OCI-LY3 (cell line): ENCODE data around the gene TMEM184B.

Experiments
- H2AFZ ChIP-seq: fragments of 200-600, 300-600 bp; shearing (Covaris generic); 2 replicates; pipeline ENCODE4 v1.6.0; 2014; ENCODE audit warnings: antibody characterized with exemption, low read depth, low read length
- H3K27ac ChIP-seq: fragments of 200-600, 300-600 bp; sonication (generic); 2 replicates; pipeline ENCODE4 v1.5.1; 2014; ENCODE audit warnings: mild to moderate bottlenecking, low read length, moderate library complexity, mixed read lengths
- H3K27me3 ChIP-seq: fragments of 200-600, 300-600 bp; sonication (generic); 2 replicates; pipeline ENCODE4 v1.6.1; 2014; ENCODE audit warnings: low read depth, low read length, mixed read lengths
- H3K36me3 ChIP-seq: fragments of 200-600, 300-600 bp; sonication (generic); replicated peaks from 2 replicates; pipeline ENCODE3; 2014; ENCODE audit warnings: low read depth, low read length, mixed read lengths
- H3K4me1 ChIP-seq: fragments of 300-600, 200-600 bp; sonication (generic); 2 replicates; pipeline ENCODE4 v1.6.1; 2014; ENCODE audit warnings: low read length, mixed read lengths
- H3K4me2 ChIP-seq: fragments of 200-600, 300-600 bp; sonication (generic); 2 replicates; pipeline ENCODE4 v1.6.1; 2014; ENCODE audit warnings: low read length, mixed read lengths
- H3K4me3 ChIP-seq: fragments of 300-600, 200-600 bp; sonication (generic); 2 replicates; pipeline ENCODE4 v1.5.1; 2014; ENCODE audit warnings: antibody characterized with exemption, mild to moderate bottlenecking, low read length, moderate library complexity
- H3K79me2 ChIP-seq: fragments of 300-600, 200-600 bp; shearing (Covaris generic); 2 replicates; pipeline ENCODE4 v1.6.1; 2014; ENCODE audit warnings: mild to moderate bottlenecking, low read length, mixed read lengths
- H3K9ac ChIP-seq: fragments of 300-600, 200-600 bp; shearing (Covaris generic); 2 replicates; pipeline ENCODE4 v1.6.0; 2014; ENCODE audit warnings: mild to moderate bottlenecking, low read length, moderate library complexity
- H3K9me3 ChIP-seq: fragments of 200-600, 300-600 bp; shearing (Covaris generic); 2 replicates; pipeline ENCODE4 v1.6.1; 2014; ENCODE audit warnings: low read length, mixed read lengths; ENCODE audit not compliant: insufficient read depth
- H4K20me1 ChIP-seq: fragments of 200-600, 300-600 bp; sonication (generic); 2 replicates; pipeline ENCODE4 v1.6.1; 2016; ENCODE audit warnings: low read length, mixed read lengths; ENCODE audit not compliant: insufficient read depth
- CTCF ChIP-seq: fragments of 200-600, 300-600 bp; sonication (generic); IDR thresholded peaks from 2 replicates; pipeline ENCODE4 v1.5.1; 2014; ENCODE audit warnings: antibody characterized with exemption, low read length, low read depth
- EZH2phosphoT487 ChIP-seq: fragments of 200-600 bp; shearing (Covaris generic); IDR thresholded peaks from 2 replicates; pipeline ENCODE4 v1.6.1; 2018; ENCODE audit warnings: antibody characterized with exemption, mixed run types, low read depth

The TMEM184B gene

DNA sequence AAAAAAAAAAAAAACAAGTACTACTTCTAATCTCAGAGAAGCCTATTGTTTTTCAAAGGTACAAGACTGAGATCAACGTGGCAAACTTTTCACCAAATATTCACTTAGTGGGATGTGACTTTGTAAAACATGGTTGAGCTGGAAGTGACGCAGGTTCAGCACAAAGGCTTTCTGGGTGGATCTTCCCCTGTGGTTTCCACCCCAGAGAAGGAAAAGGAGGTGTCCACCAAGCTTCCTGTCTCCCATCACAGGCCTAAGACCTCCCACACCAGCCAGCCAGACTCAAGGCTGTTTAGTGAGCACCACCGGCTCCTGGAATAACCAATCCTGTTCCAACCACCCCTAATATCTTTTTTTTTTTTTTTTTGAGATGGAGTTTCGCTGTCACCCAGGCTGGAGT, 5.7 kb downstream of the TMEM184B start:
- H3K4me2 ChIP-seq, result no peak overlapping the region
- no peak overlapping the region for H3K9ac ChIP-seq
- no peaks in the 10 kb centered on the region for H3K27me3 ChIP-seq
- peaks cover 73% of the 10 kb centered on the region for H3K36me3 ChIP-seq
- no peak overlapping the region for H3K4me3 ChIP-seq
- peaks cover 89% of the 10 kb centered on the region for H4K20me1 ChIP-seq
- peaks cover 100% of the 10 kb centered on the region for H3K79me2 ChIP-seq
- H3K27ac ChIP-seq, result no peak overlapping the region
- H3K4me1 ChIP-seq, result peaks cover 38% of the 10 kb centered on the region
- TF ChIP-seq EZH2phosphoT487 (no peak), CTCF (no peak)
- H3K9me3 ChIP-seq, result no peaks in the 10 kb centered on the region
- no peak overlapping the region for H2AFZ ChIP-seq

DNA sequence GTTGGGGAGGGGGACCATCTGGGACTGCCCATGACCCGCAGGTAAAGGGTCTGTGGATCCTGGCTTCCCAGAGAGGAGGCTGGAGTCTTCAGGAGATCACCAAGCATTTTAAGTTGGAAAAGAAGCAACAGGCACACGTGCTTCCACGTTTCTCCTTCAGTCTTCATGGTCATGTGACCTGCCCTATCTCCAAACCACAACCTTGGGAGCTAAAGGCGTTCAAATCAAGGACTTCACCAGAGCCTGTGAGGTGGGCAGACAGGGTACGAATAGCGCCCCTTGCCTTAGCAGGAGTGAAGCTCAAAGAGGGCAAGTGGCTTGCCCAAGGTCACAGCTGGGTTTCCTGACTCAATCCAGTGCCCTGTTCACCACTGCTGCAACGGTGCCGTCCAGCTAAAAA, 6.7 kb downstream of the TMEM184B start:
- H4K20me1 ChIP-seq, result peaks cover 89% of the 10 kb centered on the region
- peaks cover 100% of the 10 kb centered on the region for H3K79me2 ChIP-seq

GRCh38 chr22:38264322-38264843, 8.4 kb downstream of the TMEM184B start:
- TF ChIP-seq EZH2phosphoT487, result no peak
- TF ChIP-seq CTCF, result no peak
- no peaks in the 10 kb centered on the region for H3K9me3 ChIP-seq

More for the DNA sequence above, 6.7 kb downstream of the TMEM184B start:
- Histone ChIP-seq H3K4me2 (no peak overlapping the region), H2AFZ (no peak overlapping the region), H3K9ac (no peak overlapping the region), H3K27me3 (no peaks in the 10 kb centered on the region), H3K9me3 (no peaks in the 10 kb centered on the region), H3K36me3 (peaks cover 63% of the 10 kb centered on the region), H3K4me3 (no peak overlapping the region), H3K27ac (no peak overlapping the region), H3K4me1 (peaks cover 40% of the 10 kb centered on the region)
- no peak for TF ChIP-seq CTCF
- TF ChIP-seq EZH2phosphoT487, result no peak

DNA sequence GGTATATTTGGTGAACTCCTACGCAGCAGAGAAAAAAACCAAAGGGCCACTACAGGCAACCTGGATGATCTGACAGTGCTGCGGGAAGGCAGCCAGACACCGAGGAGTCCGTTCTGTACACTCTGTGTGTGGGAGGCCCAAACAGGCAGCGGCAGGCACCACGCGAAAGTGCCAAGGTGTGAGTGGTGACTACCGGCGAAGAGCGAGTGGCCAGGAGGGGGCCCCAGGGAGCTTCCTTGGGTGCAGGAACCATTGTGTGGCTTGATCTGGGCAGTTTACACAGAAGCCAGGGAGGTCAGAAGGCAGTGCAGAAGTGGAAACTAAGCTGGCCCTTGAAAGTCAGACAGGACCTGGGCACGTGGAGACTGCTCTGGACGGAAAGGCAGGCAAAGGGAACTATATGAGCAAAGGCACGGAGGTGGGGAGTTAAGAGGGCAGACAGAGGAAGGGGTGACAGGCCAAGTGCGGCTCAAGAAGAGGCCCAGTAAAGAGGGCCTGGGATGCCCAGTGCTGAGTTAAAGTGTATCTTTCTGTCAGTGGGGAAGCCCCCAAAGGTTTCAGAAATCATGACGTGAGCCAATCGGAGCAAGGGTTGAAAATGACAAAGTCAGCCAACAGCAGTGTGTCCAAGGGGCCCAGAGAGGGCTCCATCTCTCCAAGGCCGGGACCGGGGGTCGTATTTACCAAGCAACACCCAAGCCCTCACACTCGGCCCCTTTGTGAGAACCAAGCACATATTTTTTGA, 10.6 kb downstream of the TMEM184B start:
- H3K9ac ChIP-seq, result peak overlapping the region; percentile 72

More at GRCh38 chr22:38264322-38264843, 8.4 kb downstream of the TMEM184B start:
- Histone ChIP-seq H3K79me2 (peaks cover 95% of the 10 kb centered on the region), H3K4me3 (no peak overlapping the region), H3K9ac (no peak overlapping the region), H3K27ac (no peak overlapping the region), H3K4me1 (peaks cover 44% of the 10 kb centered on the region), H4K20me1 (peaks cover 75% of the 10 kb centered on the region), H3K27me3 (no peaks in the 10 kb centered on the region), H3K36me3 (peaks cover 48% of the 10 kb centered on the region), H3K4me2 (no peak overlapping the region), H2AFZ (no peak overlapping the region)

More for the DNA sequence above, 10.6 kb downstream of the TMEM184B start:
- peaks cover 57% of the 10 kb centered on the region for H3K4me1 ChIP-seq
- TF ChIP-seq EZH2phosphoT487 (no peak), CTCF (peak; percentile 78)
- peaks cover 95% of the 10 kb centered on the region for H3K79me2 ChIP-seq
- no peaks in the 10 kb centered on the region for H3K9me3 ChIP-seq
- H3K36me3 ChIP-seq, result peaks cover 49% of the 10 kb centered on the region
- peak overlapping the region; percentile 90 for H3K27ac ChIP-seq
- H3K4me2 ChIP-seq, result peak overlapping the region; percentile 69
- H3K4me3 ChIP-seq, result peak overlapping the region; percentile 64
- H2AFZ ChIP-seq, result no peak overlapping the region
- H3K27me3 ChIP-seq, result no peaks in the 10 kb centered on the region
- H4K20me1 ChIP-seq, result peaks cover 75% of the 10 kb centered on the region
